Skeletal muscle cell (primary cell): Measurements from ENCODE around the gene GCC1.

ENCODE experiments used
- DNase-seq: peaks from one replicate; pipeline ENCODE4 v3.0.0-alpha.2; 2010; ENCODE audit warnings: low read depth
- H3K4me3 ChIP-seq: 2 replicates; pipeline ENCODE4 v1.5.1; 2011; ENCODE audit warnings: low read depth, mild to moderate bottlenecking, control low read depth, low read length, moderate library complexity

GCC1 gene, protein sequence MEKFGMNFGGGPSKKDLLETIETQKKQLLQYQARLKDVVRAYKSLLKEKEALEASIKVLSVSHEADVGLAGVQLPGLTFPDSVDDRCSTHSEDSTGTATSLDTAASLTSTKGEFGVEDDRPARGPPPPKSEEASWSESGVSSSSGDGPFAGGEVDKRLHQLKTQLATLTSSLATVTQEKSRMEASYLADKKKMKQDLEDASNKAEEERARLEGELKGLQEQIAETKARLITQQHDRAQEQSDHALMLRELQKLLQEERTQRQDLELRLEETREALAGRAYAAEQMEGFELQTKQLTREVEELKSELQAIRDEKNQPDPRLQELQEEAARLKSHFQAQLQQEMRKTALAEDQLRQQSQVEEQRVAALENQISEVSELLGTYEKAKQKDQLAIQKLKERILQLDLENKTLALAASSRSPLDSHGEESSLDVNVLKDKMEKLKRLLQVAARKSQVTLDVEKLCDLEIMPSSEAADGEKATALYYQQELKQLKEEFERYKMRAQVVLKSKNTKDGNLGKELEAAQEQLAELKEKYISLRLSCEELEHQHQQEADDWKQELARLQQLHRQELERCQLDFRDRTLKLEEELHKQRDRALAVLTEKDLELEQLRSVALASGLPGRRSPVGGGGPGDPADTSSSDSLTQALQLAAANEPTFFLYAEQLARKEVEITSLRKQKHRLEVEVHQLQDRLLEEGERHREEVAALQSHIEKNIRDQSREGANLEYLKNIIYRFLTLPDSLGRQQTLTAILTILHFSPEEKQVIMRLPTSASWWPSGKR

GRCh38 chr7:127585044-127585953 is at the start of gene GCC1:
Gene GCC1 (minus strand): TSS chr7:127585596. CDS start chr7:127585182, 414 bp downstream.
- H3K4me3 ChIP-seq: peak within 1 kb of the TSS; percentile 94
- DNase-seq: peak; percentile 52

GRCh38 chr7:127632276-127632910 is 47.0 kb upstream of the GCC1 start:
- peak; percentile 64 for DNase-seq
- H3K4me3 ChIP-seq: no peak overlapping the region

- H3K4me3 ChIP-seq: no peak overlapping the region
- no peak for DNase-seq
Measured at GRCh38 chr7:127629268-127629854, 44.0 kb upstream of the GCC1 start.

DNA sequence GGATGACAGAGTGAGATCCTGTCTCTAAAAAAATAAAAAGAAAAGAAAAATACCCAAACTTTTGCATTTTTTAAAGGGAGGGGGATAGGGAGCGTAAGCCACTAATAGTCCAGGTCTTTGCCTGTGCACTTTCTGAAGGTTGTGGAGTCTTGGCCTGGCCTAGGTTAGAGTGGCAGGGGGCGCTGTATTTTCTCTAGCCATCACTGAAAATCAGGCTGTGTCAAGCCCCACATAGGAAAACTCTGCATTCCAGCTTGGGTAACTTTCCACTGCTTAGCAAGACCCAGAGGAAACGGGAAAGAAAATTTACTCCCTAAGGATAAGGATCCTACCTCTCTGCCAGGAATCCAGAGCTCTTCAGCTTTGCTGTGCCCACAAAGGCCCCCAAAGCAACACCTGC is 43.0 kb upstream of the GCC1 start:
- no peak overlapping the region for H3K4me3 ChIP-seq
- no peak for DNase-seq

- DNase-seq: no peak
- no peak overlapping the region for H3K4me3 ChIP-seq
Measured at GRCh38 chr7:127625331-127625730, 39.9 kb upstream of the GCC1 start.

DNA sequence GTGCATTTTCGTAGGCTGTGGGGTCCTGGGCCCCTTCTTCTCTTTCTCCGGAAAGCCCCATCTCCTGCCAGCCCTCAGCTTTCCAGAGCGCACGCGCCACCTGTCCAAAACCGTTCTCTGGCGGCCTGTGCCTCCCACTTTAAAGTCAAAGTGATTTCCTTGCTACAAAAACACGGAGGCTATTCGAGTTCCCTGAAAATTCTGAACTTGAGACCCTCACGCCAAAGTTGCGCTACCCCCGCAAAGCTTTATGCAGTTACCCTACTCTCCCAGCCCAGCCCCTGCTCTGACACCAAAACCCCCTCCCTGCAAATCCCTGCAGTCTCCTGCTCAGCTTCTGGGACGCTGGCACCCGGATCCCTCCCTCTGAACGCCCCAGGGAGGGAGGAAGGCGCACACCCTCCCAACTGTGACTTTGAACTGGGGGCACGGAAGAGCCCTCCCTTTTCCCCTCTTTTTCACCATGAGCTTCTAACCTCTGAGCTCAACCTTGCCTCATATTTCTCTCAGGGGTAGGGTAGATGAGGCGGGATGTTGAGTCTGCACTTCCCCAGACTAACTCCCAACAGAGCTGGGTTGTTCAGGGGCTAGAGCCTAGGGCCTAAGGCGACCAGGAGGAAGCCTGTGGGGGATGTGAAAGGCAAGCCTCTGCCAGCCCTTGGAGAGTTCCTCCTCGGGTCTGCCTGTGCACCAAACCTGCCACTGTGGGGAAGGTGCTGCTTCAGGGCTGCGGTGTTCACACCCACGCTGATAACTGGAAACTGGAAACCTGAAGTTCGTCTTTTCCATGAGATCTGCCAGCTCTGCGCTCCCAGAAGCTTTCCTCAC is 35.2 kb upstream of the GCC1 start:
- no peak overlapping the region for H3K4me3 ChIP-seq
- no peak for DNase-seq

DNA sequence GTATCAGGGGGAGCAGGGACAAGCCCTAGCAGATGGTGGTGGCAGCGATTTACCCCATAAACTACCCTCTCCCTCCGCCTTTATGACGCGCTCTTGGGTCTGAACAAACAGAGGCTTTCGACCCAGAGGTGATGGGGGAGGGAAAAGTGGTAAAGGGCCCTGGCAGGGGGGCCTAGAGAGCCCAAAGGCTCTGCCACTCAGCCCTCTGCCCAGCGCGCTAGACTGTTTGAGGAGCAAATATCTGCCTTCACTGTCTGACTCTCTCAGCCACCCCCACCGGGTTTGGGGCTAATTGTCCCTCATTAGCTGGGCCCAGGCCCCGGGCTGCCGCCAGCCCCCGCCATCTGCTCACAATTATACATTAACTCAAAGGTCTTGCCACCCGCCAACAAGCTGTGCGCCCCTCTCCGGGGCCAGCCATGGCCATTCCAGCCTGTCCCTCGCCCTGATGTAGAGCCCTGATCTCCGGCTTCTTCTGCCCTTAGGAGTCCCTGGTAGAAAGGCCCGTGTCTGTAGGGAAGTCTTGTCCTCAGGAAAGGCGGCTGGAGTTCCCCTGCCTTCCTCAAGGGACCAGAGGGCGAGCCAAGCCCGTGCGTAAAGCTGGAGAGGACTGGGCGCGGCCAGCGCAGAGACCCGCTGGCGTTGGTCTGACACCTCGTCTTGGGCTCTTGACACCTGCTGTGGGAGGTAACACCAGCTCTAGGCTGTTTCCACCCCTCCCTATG is 34.4 kb upstream of the GCC1 start:
- H3K4me3 ChIP-seq: no peak overlapping the region
- no peak for DNase-seq

DNA sequence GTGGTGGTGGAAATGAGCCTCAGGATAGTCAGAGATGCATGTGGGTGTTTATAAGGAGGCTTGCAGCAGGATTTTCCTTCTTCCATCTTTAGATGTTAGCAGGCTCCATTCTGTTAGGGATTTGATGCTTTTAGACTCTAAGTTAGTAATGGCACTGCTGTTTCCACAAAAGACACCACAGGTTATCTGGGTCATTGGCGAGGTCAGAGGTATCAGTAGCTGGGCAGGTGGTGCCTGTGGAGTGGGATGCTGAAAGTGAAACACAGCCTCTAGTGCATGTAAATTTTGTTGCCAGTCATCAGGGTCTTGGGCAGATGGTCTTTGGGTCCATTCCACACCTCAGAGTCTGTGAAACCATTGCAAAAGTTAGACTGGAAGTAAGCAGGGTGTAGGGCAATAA is 33.4 kb upstream of the GCC1 start:
- H3K4me3 ChIP-seq: no peak overlapping the region
- DNase-seq: no peak

GRCh38 chr7:127618042-127618441 is 32.6 kb upstream of the GCC1 start, which contains the start of gene PAX4:
Gene PAX4 (minus strand): TSS chr7:127618142. CDS start chr7:127615928, 2,214 bp downstream.
- H3K4me3 ChIP-seq: no peak within 1 kb of the TSS
- DNase-seq: no peak

DNA sequence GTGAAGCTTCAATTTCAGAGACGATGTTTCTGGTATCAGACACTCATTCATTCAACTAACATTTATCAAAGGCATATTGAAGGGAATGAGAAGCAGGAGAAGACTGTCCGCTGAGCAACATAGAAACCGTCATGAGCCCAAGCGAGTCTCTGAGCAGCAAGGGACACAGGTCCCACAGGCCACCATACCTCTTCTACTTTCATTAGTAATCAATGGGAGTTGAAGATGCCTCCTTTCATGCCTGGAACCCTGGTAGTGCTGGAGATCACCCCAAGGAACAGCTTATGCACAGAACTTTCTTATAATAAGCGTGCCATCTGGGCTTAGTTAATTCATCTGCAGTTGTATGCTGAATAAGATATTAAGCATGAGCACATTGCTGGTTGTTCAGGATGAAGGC is 31.3 kb upstream of the GCC1 start:
- H3K4me3 ChIP-seq: no peak overlapping the region

GRCh38 chr7:127612263-127612662 is 26.9 kb upstream of the GCC1 start:
- H3K4me3 ChIP-seq: no peak overlapping the region
- DNase-seq: no peak

More for the DNA sequence above, 31.3 kb upstream of the GCC1 start:
- no peak for DNase-seq

- H3K4me3 ChIP-seq: no peak overlapping the region
- no peak for DNase-seq
Measured at GRCh38 chr7:127609297-127609696, 23.9 kb upstream of the GCC1 start.

DNA sequence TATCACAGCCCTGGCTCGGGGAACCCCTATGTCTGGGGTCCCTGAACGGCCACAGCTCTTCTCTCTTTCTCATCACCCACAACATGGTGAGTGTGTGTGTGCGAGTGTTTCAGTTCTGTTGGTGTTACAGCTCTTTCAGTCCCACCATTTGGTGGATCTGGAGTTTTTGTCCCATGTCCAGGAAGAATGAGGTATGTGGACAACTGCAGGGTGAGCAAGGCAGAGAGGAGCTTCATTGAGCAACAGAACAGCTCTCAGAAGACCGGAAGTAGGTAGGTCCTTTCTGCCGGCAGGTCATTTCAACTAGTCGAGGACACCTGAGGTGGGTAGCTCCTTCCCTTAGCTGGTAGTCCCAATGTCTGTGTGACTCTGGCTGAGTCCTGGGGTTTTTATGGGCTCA is 23.1 kb upstream of the GCC1 start:
- no peak for DNase-seq
- no peak overlapping the region for H3K4me3 ChIP-seq

DNA sequence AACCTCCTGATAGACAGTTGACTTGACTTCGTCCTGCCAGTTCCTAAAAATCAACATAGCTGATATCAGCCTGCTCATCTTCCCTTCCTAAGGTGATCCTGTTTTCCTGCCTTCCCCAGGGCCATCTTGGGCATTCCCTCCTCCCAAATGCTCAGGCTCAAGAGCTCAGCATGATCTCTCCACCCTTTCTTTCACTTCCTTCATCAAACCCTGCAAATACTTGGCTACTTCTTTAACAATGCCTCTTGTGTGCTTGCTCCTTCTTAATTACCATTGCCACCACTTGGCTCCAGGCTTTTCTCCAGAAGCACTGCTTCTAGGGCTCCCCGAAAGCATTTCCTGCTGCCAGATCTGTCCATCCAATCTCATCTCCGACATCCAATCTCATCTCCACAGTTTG is 15.5 kb upstream of the GCC1 start:
- no peak for DNase-seq
- H3K4me3 ChIP-seq: no peak overlapping the region

DNA sequence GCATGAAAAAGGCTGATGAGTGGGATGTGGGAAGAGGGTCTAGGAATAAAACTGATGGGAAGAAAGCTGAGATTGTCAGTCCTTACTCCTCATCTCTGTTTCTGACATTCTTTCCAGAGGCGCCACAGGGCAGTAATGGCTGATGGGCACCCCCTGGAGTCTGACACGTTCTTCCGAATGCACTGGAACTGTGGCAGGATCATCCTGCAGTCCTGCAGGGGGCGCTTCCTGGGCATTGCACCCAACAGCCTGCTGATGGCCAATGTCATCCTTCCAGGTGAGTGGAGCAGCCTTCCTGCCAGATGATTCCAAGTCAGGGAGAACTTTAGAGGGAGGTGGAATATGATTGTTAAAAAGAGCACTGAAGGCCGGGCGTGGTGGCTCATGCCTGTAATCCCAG is 12.9 kb upstream of the GCC1 start:
- DNase-seq: no peak
- H3K4me3 ChIP-seq: no peak overlapping the region

- H3K4me3 ChIP-seq: no peak overlapping the region
- no peak for DNase-seq
Measured at GRCh38 chr7:127595737-127596136, 10.3 kb upstream of the GCC1 start.

DNA sequence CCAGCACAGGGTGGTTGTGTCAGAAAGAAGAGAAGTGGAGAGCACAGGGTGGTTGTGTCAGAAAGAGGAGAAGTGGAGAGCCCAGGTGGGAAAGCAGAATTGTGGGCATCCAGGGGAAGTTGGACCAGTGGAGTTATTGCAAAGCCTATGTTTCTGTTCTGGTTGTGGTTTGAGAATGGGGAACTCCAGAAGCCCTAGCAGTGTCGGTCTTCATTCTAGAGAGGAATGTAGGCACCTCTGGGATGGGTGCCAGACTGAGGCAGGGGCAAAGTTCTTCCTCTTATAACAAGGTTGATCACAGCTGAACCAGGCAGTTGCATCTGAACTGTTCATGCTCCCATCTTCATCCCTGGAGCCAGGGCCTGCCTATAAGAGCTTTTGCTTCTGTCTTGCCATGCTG is 9.1 kb upstream of the GCC1 start:
- no peak overlapping the region for H3K4me3 ChIP-seq
- DNase-seq: no peak
